Neuronal stem cell (in vitro differentiated cells): ENCODE data around the gene VWF.

Experiments used
- DNase-seq: peaks from one replicate; pipeline ENCODE4 v3.0.0-alpha.2; 2013; ENCODE audit warnings: low spot score
- H2AFZ ChIP-seq: one replicate; pipeline ENCODE4 v1.6.1; 2013; ENCODE audit warnings: mild to moderate bottlenecking, low read length, inconsistent platforms
- H2AK5ac ChIP-seq: 2 replicates; pipeline ENCODE4 v1.6.1; 2013; ENCODE audit warnings: low read depth, mild to moderate bottlenecking, inconsistent platforms, low read length, moderate library complexity, mixed read lengths
- H2BK120ac ChIP-seq: 2 replicates; pipeline ENCODE4 v1.6.1; 2013; ENCODE audit warnings: low read depth, mild to moderate bottlenecking, inconsistent platforms, low read length, moderate library complexity, mixed read lengths
- H2BK12ac ChIP-seq: one replicate; pipeline ENCODE4 v1.6.1; 2013; ENCODE audit warnings: low read length, inconsistent platforms
- H2BK15ac ChIP-seq: 2 replicates; pipeline ENCODE4 v1.6.1; 2013; ENCODE audit warnings: mild to moderate bottlenecking, low read length, inconsistent platforms, mixed read lengths
- H2BK5ac ChIP-seq: one replicate; pipeline ENCODE4 v1.6.1; 2013; ENCODE audit warnings: inconsistent platforms, mild to moderate bottlenecking, low read length, moderate library complexity
- H3K14ac ChIP-seq: one replicate; pipeline ENCODE4 v1.6.1; 2013; ENCODE audit warnings: low read length, inconsistent platforms
- H3K18ac ChIP-seq: 2 replicates; pipeline ENCODE4 v1.6.1; 2013; ENCODE audit warnings: low read length, inconsistent platforms
- H3K23ac ChIP-seq: 2 replicates; pipeline ENCODE4 v1.6.1; 2013; ENCODE audit warnings: low read depth, mild to moderate bottlenecking, mixed read lengths, low read length, inconsistent platforms; ENCODE audit not compliant: poor library complexity
- H3K27ac ChIP-seq: replicated peaks from 3 replicates; pipeline ENCODE4 v1.5.1; 2013; ENCODE audit warnings: low read length, inconsistent platforms
- H3K27me3 ChIP-seq, 3 experiments: 2 replicates each; pipeline ENCODE4 v1.6.1; 2013; ENCODE audit warnings: low read length in 3 of 3, mild to moderate bottlenecking in 2 of 3, inconsistent platforms in 1 of 3, low read depth in 1 of 3, mixed read lengths in 1 of 3, moderate library complexity in 1 of 3; ENCODE audit not compliant: control insufficient read depth in 3 of 3, insufficient read depth in 3 of 3
- H3K36me3 ChIP-seq, 2 donors: replicated peaks in 1 of 2; 2 replicates each; pipeline ENCODE4 v1.6.1; 2013; ENCODE audit warnings: low read length in 2 of 2; ENCODE audit not compliant: control insufficient read depth in 2 of 2, insufficient read depth in 2 of 2
- H3K4ac ChIP-seq: 2 replicates; pipeline ENCODE4 v1.6.1; 2013; ENCODE audit warnings: inconsistent platforms, mild to moderate bottlenecking, low read length, moderate library complexity
- H3K4me1 ChIP-seq, 2 donors: 1 replicate in 1 of 2; 2 replicates in 1 of 2; pipeline ENCODE4 v1.6.1; 2013; ENCODE audit warnings: low read length in 2 of 2, low read depth in 1 of 2; ENCODE audit not compliant: control insufficient read depth in 2 of 2, insufficient read depth in 1 of 2
- H3K4me2 ChIP-seq: one replicate; pipeline ENCODE4 v1.6.1; 2013; ENCODE audit warnings: mild to moderate bottlenecking, low read length, inconsistent platforms; ENCODE audit not compliant: insufficient read depth, poor library complexity, severe bottlenecking
- H3K4me3 ChIP-seq, 2 donors: 2 replicates each; pipeline ENCODE4 v1.5.1; 2013; ENCODE audit warnings: low read length in 2 of 2, mild to moderate bottlenecking in 2 of 2, inconsistent platforms in 1 of 2, moderate library complexity in 1 of 2
- H3K79me1 ChIP-seq: one replicate; pipeline ENCODE4 v1.6.1; 2013; ENCODE audit warnings: low read depth, mild to moderate bottlenecking, inconsistent platforms, low read length, moderate library complexity
- H3K9ac ChIP-seq: one replicate; pipeline ENCODE4 v1.6.1; 2013; ENCODE audit warnings: mild to moderate bottlenecking, low read depth, low read length, inconsistent platforms; ENCODE audit not compliant: poor library complexity
- H3K9me3 ChIP-seq, 2 donors: replicated peaks in 1 of 2; 2 replicates each; pipeline versions ENCODE3 to v1.6.1; 2013; ENCODE audit warnings: low read length in 2 of 2, mild to moderate bottlenecking in 2 of 2, inconsistent platforms in 1 of 2, low read depth in 1 of 2, mixed read lengths in 1 of 2, moderate library complexity in 1 of 2; ENCODE audit not compliant: control insufficient read depth in 2 of 2, insufficient read depth in 1 of 2
- H4K8ac ChIP-seq: one replicate; pipeline ENCODE4 v1.6.1; 2013; ENCODE audit warnings: low read depth, mild to moderate bottlenecking, inconsistent platforms, low read length, moderate library complexity
- H4K91ac ChIP-seq: one replicate; pipeline ENCODE4 v1.6.1; 2013; ENCODE audit warnings: low read length, low read depth, mild to moderate bottlenecking, inconsistent platforms; ENCODE audit not compliant: poor library complexity
- WGBS, 2 donors: extraction: QIAGEN DNeasy Blood & Tissue Kit; methylation state at CpG; one replicate each; pipeline ENCODE4 v1.1.7; 2013; ENCODE audit warnings: missing lambda C conversion rate in 2 of 2, mixed read lengths in 1 of 2; ENCODE audit not compliant: insufficient read length in 2 of 2, insufficient replicate concordance in 1 of 2; ENCODE audit errors: extremely low coverage in 2 of 2; 5-methylcytosine and 5-hydroxymethylcytosine counted together

VWF gene

GRCh38 chr12:5984873-5985272 lies 139.6 kb downstream of the VWF start:
- Histone ChIP-seq H4K8ac (no peak overlapping the region), H3K9ac (no peak overlapping the region), H3K27me3 (peaks cover 0 to 3% (median 0%) of the 10 kb centered on the region in 3 experiments), H3K18ac (peak overlapping the region; percentile 57), H2BK120ac (peak overlapping the region; percentile 2), H3K4me1 (peaks cover 16 to 18% of the 10 kb centered on the region in 2 donors), H3K36me3 (no peaks in the 10 kb centered on the region), H2AK5ac (peak overlapping the region; percentile 89), H3K4ac (no peak overlapping the region), H3K4me2 (no peak overlapping the region), H3K4me3 (no peak overlapping the region), H3K14ac (peak overlapping the region; percentile 72), H2BK12ac (no peak overlapping the region), H2BK15ac (no peak overlapping the region), H3K27ac (no peak overlapping the region), H3K23ac (no peak overlapping the region), H2BK5ac (peak overlapping the region; percentile 45), H4K91ac (no peak overlapping the region), H2AFZ (no peak overlapping the region), H3K9me3 (no peaks in the 10 kb centered on the region), H3K79me1 (no peaks in the 10 kb centered on the region)
- no peak for DNase-seq
- WGBS, 2 donors = no CpG with 5 or more reads among the region's 9 CpGs

- Histone ChIP-seq H2AK5ac (no peak overlapping the region), H3K79me1 (no peaks in the 10 kb centered on the region), H3K4me2 (no peak overlapping the region), H3K23ac (peak overlapping the region; percentile 38), H3K18ac (no peak overlapping the region), H4K91ac (no peak overlapping the region), H3K9ac (no peak overlapping the region), H3K4ac (no peak overlapping the region), H3K9me3 (no peaks in the 10 kb centered on the region), H3K4me1 (peaks cover 10 to 12% of the 10 kb centered on the region in 2 donors), H3K27ac (no peak overlapping the region), H2BK5ac (no peak overlapping the region), H3K14ac (no peak overlapping the region), H2BK15ac (no peak overlapping the region), H2AFZ (no peak overlapping the region), H3K36me3 (no peaks in the 10 kb centered on the region), H2BK12ac (no peak overlapping the region), H4K8ac (no peak overlapping the region), H3K4me3 (no peak overlapping the region), H2BK120ac (no peak overlapping the region), H3K27me3 (peaks cover 0 to 3% (median 0%) of the 10 kb centered on the region in 3 experiments)
- no CpG with 5 or more reads among the region's 4 CpGs for WGBS, 2 donors
- no peak for DNase-seq
Observed at GRCh38 chr12:5982106-5982505, 142.4 kb downstream of the VWF start.

GRCh38 chr12:5977556-5977955 lies 146.9 kb downstream of the VWF start:
- Histone ChIP-seq H3K36me3 (no peaks in the 10 kb centered on the region), H3K9me3 (no peaks in the 10 kb centered on the region), H3K27me3 (peaks cover 0 to 12% (median 0%) of the 10 kb centered on the region in 3 experiments), H3K27ac (no peak overlapping the region), H2BK12ac (no peak overlapping the region), H3K79me1 (no peaks in the 10 kb centered on the region), H3K4me1 (no peaks in the 10 kb centered on the region), H3K23ac (no peak overlapping the region), H3K4me2 (no peak overlapping the region), H2AFZ (no peak overlapping the region), H3K18ac (no peak overlapping the region), H2AK5ac (no peak overlapping the region), H2BK15ac (no peak overlapping the region), H3K4me3 (no peak overlapping the region), H2BK120ac (no peak overlapping the region), H2BK5ac (no peak overlapping the region), H3K4ac (no peak overlapping the region), H3K9ac (no peak overlapping the region), H4K91ac (no peak overlapping the region), H3K14ac (no peak overlapping the region), H4K8ac (no peak overlapping the region)
- no CpG with 5 or more reads among the region's 6 CpGs for WGBS, 2 donors
- no peak for DNase-seq

GRCh38 chr12:5976711-5977110 lies 147.8 kb downstream of the VWF start:
- Histone ChIP-seq H3K4me2 (no peak overlapping the region), H3K9ac (no peak overlapping the region), H4K8ac (no peak overlapping the region), H3K4me1 (no peaks in the 10 kb centered on the region), H2AK5ac (no peak overlapping the region), H3K9me3 (no peaks in the 10 kb centered on the region), H3K79me1 (no peaks in the 10 kb centered on the region), H2BK12ac (no peak overlapping the region), H2BK15ac (no peak overlapping the region), H3K4ac (no peak overlapping the region), H2BK5ac (no peak overlapping the region), H4K91ac (no peak overlapping the region), H3K14ac (no peak overlapping the region), H3K36me3 (no peaks in the 10 kb centered on the region), H3K27me3 (peaks cover 0 to 15% (median 0%) of the 10 kb centered on the region in 3 experiments), H3K23ac (no peak overlapping the region), H2BK120ac (no peak overlapping the region), H2AFZ (no peak overlapping the region), H3K27ac (no peak overlapping the region), H3K4me3 (no peak overlapping the region), H3K18ac (no peak overlapping the region)
- no CpG with 5 or more reads among the region's 6 CpGs for WGBS, 2 donors
- no peak for DNase-seq
